Measurements from ENCODE around the gene NUB1. TPM values are rescaled to one million over a fixed set of nuclear protein-coding genes. Genes with fewer than 3 reads are reported as not detected.

The NUB1 gene
- total RNA-seq, 2 donors from 2014 or later: 46.4 to 53.7 TPM

GRCh38 chr7:151375530-151376217 is 34.1 kb downstream of the NUB1 start:
- Histone ChIP-seq H3K27me3 (replicated peaks; ENCODE audit: insufficient read depth) (no peaks in the 10 kb centered on the region), H3K36me3 (peaks cover 0 to 21% of the 10 kb centered on the region in 2 donors), H3K9me3 (no peaks in the 10 kb centered on the region), H3K4me3 (no peak overlapping the region), H3K27ac (no peak overlapping the region), H3K4me1 (replicated peaks) (no peaks in the 10 kb centered on the region)
- TF ChIP-seq POLR2A (IDR thresholded peaks at IDR 0.05) (no peak), POLR2AphosphoS5 (IDR thresholded peaks at IDR 0.05) (no peak), CTCF (IDR thresholded peaks at IDR 0.05) (no peak)
- no peak for DNase-seq (ENCODE audit: low spot score)
- WGBS: 87% methylated on average over 10 of the region's 10 CpGs
- intact Hi-C loops (cut with DNase I): no loop called here

- no peaks in the 10 kb centered on the region for H3K4me1 ChIP-seq (replicated peaks)
- intact Hi-C loops (cut with DNase I): no loop called here
- DNase-seq (ENCODE audit: low spot score): no peak
- H3K4me3 ChIP-seq: no peak overlapping the region
- H3K27ac ChIP-seq: no peak overlapping the region
- H3K27me3 ChIP-seq (replicated peaks; ENCODE audit: insufficient read depth): no peaks in the 10 kb centered on the region
- no peaks in the 10 kb centered on the region for H3K9me3 ChIP-seq
- 94% methylated on average over 33 of the region's 33 CpGs for WGBS
- TF ChIP-seq CTCF (IDR thresholded peaks at IDR 0.05) (no peak), POLR2AphosphoS5 (IDR thresholded peaks at IDR 0.05) (no peak), POLR2A (IDR thresholded peaks at IDR 0.05) (no peak)
- H3K36me3 ChIP-seq: peaks cover 0 to 21% of the 10 kb centered on the region in 2 donors
Measured at GRCh38 chr7:151376218-151376902, 34.7 kb downstream of the NUB1 start.

GRCh38 chr7:151377406-151377805 is 35.8 kb downstream of the NUB1 start:
- TF ChIP-seq POLR2AphosphoS5 (IDR thresholded peaks at IDR 0.05) (no peak), POLR2A (IDR thresholded peaks at IDR 0.05) (no peak), CTCF (IDR thresholded peaks at IDR 0.05) (no peak)
- intact Hi-C loops (cut with DNase I): no loop called here
- Histone ChIP-seq H3K27ac (no peak overlapping the region), H3K27me3 (replicated peaks; ENCODE audit: insufficient read depth) (no peaks in the 10 kb centered on the region), H3K4me3 (no peak overlapping the region), H3K36me3 (peaks cover 0 to 21% of the 10 kb centered on the region in 2 donors), H3K9me3 (no peaks in the 10 kb centered on the region), H3K4me1 (replicated peaks) (peaks cover 2% of the 10 kb centered on the region)
- WGBS: 89% methylated on average over 12 of the region's 12 CpGs
- no peak for DNase-seq (ENCODE audit: low spot score)

GRCh38 chr7:151378011-151378410 is 36.4 kb downstream of the NUB1 start:
- TF ChIP-seq POLR2A (IDR thresholded peaks at IDR 0.05): no peak
- TF ChIP-seq CTCF (IDR thresholded peaks at IDR 0.05): no peak
- no peak for TF ChIP-seq POLR2AphosphoS5 (IDR thresholded peaks at IDR 0.05)
- H3K4me3 ChIP-seq: no peak overlapping the region
- H3K27me3 ChIP-seq (replicated peaks; ENCODE audit: insufficient read depth): no peaks in the 10 kb centered on the region
- no peak for DNase-seq (ENCODE audit: low spot score)
- no peak overlapping the region for H3K27ac ChIP-seq
- no peaks in the 10 kb centered on the region for H3K9me3 ChIP-seq
- WGBS: 80% methylated on average over 9 of the region's 9 CpGs
- intact Hi-C loops (cut with DNase I): no loop called here
- H3K36me3 ChIP-seq: peaks cover 0 to 21% of the 10 kb centered on the region in 2 donors
- H3K4me1 ChIP-seq (replicated peaks): peaks cover 2% of the 10 kb centered on the region
